GM18505 (cell line): ENCODE results near the gene PACRG.

Source experiments
- ATAC-seq: cut with Tn5 transposase; IDR thresholded peaks from one replicate; pipeline ENCODE4 v1.9.1; 2021; ENCODE audit not compliant: unreplicated experiment
- POLR2A ChIP-seq: IDR thresholded peaks from 4 replicates; pipeline ENCODE4 v1.6.1; 2011; ENCODE audit warnings: borderline replicate concordance; ENCODE audit not compliant: insufficient read depth, insufficient read length; ENCODE audit errors: extremely low read depth

PACRG gene

DNA sequence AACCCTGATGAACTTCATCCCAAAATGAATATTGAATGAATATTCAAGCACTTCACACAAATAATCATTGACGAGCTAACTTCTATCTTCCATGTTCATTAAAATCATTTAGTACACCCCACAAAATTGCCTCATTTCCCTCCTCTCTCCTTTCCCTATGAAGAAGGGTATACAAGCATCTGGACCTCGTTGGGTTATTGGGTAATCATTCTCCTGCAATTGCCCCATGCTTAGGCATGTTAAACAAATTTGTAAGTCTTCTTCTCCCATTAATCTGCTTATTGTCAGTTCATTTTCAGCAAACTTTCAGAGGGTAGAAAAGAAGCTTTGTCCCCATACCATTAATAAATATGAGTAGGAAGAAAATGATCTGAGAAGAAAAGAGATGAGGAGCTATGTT lies 27.8 kb upstream of the PACRG start:
- TF ChIP-seq POLR2A, result no peak
- no peak for ATAC-seq

DNA sequence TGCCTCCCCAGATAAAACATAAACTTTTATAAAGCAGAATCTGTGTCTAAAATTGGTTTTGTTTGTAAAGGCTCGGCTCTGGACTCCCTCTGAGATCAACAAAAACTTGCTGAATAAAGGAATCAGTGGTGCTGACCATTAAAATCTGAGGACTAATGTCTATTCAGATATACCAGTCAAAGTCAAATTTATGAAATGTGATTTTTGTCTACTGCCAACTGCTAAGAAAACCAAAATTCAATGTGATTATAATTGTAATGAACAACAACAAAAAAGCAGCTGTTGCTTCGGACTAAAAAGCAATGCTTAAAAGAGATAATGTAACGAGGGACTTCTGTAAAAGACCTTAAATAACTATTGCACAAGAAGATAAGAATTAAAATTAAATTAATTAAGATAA lies 26.8 kb upstream of the PACRG start:
- no peak for TF ChIP-seq POLR2A
- no peak for ATAC-seq

DNA sequence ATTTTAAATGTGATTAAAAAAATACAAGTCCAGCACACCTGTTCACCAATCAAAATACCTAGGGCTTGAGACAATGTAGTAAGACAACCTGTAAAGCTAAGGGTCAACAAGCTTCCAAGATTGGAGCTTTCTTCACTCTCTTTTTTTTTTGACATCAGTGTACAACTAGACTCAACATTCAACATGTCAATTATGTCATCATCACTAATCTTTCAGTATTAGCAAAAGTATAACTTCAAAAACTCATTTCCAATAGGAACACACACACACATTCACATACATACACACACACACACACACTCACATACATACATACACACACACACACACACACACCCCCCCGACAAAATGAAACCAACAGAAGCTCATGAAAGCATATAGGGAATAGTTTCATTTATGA lies 26.2 kb upstream of the PACRG start:
- ATAC-seq, result no peak
- no peak for TF ChIP-seq POLR2A

DNA sequence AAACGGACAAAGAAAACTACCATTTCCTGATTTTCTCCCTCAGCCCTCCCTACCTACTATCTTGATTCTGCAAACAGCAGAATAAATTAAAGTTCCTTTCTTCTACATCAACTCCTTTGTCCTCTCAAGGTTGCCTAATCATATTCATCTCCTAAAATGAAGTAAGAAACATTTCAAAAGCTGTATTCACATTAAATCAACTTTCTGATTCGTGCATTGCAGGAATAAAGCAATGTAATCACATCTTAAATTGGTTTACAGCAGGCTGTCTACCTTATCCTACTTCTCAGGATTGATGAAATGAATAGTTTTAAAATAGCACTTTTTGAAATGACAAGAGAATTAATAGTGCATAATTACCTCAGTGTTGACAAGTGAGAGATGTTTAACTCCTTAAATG lies 25.3 kb upstream of the PACRG start:
- TF ChIP-seq POLR2A, result no peak
- no peak for ATAC-seq

DNA sequence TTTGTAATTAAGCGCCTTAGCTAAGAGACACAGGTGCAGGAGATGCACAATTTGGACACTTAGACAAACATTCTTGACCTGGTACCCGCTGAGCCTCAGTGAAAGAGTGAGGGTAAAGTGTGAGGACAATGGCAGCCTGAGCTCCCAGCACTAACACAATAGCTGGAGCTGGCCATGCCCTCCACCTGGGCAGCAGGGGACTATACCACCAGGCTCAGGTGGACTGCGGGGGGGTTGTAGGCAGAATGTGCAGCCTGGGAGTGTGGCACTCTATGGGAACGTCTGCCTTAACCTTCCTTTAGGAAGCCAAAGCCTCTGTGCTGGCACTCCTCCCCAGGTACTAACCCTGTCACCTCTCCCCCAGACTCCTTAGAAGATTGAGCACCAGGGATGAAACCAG lies 23.8 kb upstream of the PACRG start:
- no peak for TF ChIP-seq POLR2A
- no peak for ATAC-seq

DNA sequence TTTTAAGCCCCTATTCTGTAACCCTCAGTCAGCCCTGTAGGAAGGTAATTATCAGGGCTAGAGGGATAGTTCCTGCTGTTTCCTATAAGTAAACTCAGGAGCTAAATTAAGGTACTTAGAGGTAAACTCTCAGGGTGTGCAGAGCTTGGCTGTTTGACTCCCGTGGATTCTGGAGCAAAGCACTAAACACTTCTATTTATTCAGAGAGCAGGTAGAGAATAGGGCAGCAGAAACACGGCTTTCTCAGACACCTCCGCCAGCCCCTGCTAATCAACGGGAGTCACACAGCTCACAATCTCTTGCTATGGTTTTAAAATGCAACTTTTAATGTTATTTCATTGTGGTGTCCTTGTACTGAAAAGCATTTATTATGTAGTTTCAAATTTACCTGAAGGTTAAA lies 22.0 kb upstream of the PACRG start:
- TF ChIP-seq POLR2A, result no peak
- no peak for ATAC-seq

DNA sequence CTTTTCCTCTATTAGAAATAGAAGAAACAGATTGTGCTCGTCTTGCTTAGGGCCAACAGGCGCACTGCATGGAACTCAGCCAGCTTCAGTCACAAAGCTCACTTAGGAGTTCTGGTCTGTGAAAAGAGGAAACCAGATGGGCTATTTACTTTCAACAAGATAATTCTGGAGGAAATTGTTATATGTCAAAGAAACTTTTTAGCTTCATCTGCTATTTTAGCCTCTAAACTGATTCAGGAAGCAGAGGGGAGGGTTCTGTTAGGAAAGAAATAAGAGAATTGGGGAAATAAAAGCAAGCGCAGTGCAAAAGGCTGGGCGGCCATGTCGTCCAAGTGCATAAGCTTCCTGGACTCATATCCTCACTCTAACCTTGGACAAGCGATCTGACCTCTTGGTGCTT lies 21.5 kb upstream of the PACRG start:
- no peak for TF ChIP-seq POLR2A
- ATAC-seq, result no peak

DNA sequence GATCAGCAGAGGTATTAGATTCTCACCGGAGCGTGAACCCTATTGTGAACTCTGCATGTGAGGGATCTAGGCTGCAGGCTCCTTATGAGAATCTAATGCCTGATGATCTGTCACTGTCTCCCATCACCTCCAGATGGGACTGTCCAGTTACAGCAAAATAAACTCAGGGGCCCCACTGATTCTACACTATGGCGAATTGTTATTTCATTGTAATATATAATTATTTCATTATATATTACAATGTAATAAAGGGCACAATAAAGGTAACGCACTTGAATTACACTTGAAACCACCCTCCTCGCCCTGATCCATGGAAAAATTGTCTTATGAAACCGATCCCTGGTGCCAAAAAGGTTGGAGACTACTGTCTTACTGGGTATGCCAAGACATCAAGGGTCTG lies 18.8 kb upstream of the PACRG start:
- no peak for ATAC-seq

DNA sequence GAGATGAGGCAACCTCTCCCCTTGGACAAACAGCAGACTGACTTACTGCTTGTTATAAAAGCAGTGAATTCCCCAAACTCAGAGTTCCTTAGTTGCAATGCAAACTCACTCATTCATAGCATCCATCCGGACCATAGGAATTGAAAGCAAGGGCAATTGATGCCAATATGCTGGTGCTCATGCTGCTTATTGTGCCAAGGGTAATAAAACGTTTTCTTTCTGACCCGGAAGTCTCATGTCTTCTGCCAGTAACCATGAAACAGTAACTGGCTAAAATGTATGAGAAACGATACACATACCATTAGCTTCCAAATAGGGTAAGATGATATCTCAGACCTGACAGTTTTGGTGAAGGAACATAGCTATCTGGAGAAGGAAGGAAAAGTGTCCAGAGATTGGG lies 18.3 kb upstream of the PACRG start:
- no peak for TF ChIP-seq POLR2A
- ATAC-seq, result no peak

More for the DNA sequence above, 18.8 kb upstream of the PACRG start:
- no peak for TF ChIP-seq POLR2A

DNA sequence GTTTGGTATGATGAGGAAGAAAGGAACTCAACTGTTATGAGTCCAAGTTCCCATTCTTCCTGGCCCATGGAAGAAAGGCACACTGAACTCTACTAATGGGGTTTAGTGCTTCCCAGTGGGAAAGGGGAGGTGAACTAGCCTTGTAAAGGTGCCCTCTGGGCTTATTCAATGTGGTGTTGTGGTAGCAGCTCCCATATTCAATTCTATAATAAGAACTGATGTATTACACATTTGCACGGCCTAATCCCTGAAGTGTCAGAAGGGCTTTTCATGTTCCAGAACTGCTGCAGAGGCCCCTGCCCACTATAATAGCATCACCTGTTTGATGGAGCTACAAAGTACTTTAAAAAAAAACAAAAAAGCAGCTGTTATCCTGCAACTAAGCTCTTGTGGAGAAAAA lies 17.4 kb upstream of the PACRG start:
- no peak for TF ChIP-seq POLR2A
- ATAC-seq, result no peak

DNA sequence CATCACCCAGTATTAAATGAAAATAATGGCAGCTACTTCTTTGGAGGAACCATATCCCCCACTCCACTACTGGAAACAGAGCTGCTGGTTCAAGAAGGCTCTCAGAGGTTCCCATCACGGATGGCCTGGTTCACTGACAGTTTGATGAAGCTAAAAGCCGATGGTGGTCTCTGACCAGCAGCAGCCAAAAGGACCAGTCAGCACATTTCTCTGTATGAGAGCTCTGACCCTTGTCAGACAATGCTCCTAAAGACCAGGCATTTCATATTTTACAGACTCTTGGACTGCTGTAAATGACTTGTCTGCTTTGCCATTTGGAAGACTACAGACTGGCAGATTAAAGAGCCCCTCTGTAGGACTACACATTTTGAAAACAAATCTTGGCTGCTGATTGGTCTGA lies 16.8 kb upstream of the PACRG start:
- ATAC-seq, result no peak
- no peak for TF ChIP-seq POLR2A

DNA sequence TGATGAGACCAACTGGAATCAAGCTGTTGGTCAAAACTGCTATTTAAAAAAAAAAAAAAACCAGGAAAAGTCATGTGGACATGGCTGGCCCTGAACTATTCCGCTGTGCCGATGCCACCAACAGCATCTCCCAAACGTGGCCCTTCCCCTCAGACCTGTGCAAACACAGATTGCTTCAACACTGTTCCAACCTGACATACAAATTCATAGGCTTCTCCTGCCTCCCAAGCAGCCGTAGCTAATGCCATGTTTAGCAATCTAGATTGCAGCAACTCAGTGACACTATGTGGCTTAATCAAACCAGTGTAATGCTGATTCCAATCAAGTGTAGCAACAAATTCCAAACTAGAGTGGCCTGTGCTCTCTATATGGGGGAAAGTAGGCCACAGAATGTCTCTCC lies 16.4 kb upstream of the PACRG start:
- TF ChIP-seq POLR2A, result no peak
- no peak for ATAC-seq

DNA sequence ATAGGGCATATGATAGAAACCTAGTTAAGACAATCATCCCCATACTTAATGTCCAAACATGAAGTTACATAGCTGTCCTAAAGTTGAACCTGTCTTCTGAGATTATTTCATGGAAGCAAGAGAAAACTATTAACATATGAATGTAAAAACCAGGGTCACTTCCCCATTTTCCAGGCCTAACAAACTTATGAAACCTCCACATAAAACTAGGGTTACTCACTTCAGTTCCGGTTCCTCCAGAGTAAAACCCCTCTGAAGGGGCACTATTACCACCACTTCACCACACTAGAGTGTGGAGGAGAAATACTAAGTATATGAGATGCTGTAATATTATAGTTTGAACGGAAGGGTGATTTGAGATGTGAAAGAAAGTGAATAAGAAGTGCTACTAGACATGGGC lies 15.1 kb upstream of the PACRG start:
- ATAC-seq, result no peak
- TF ChIP-seq POLR2A, result no peak

DNA sequence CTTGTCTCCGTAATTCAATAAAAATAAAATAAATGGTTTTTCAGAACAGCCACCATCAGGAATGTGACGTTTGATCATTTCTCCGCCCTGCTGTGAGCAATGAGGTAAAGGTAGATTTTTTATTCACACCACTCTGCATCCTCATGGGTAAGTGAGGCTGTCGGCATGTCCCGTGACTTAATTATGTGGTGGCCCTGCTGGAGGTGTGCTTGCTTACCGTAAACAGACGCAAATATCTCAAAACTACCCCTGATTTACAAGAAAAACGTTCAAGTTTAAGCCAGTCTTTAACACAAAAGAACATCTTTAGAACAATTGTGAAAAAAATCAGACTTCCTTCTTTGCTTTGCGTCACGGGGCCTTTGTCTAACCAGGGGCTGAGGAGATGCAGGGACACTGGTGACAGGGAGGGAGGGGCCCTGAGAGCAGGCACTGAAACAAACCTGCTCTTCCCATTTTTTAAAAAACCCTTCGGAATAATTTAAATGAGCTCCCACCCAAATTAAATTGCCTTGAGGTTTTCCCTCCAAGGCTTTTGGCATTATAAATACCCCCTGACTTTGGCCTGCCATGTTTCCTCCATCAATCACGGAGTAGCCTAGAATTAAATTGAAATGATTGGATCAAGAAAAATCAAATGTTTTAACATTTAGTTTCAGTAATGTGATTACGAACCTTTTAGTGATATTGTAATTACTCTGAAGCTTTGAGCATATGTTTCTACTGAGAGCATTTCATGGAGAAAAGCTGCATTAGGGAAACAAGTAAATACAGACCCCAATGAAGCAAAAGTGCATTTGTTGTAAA lies 13.6 kb upstream of the PACRG start:
- no peak for ATAC-seq
- no peak for TF ChIP-seq POLR2A

DNA sequence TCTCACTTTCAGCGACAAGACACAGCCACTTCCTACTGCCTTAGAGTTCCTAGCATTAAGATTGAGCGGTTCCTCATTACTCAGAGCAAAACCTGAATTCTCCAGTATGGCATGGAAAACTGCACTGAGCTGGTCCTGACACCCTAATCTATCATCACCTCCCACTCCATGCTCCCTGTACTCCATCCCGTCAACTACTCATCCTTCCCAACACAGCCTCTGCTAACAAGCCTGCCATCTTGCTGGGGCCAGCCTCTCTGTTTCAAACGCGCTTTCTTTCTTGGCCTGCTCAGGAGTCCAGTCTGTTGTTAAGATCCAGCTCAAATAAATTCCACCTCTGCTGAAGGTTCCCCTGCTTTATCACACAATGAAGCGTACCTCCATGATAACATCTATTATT lies 12.2 kb upstream of the PACRG start:
- no peak for ATAC-seq
- no peak for TF ChIP-seq POLR2A
